Measurements from ENCODE around the gene SHISA9. TPM values are rescaled to one million over a fixed set of nuclear protein-coding genes. Genes with fewer than 3 reads are reported as not detected.

Gene SHISA9
- total RNA-seq, 4 donors from 2014 or later: 0.30 to 3.1 (median 0.66) TPM

DNA sequence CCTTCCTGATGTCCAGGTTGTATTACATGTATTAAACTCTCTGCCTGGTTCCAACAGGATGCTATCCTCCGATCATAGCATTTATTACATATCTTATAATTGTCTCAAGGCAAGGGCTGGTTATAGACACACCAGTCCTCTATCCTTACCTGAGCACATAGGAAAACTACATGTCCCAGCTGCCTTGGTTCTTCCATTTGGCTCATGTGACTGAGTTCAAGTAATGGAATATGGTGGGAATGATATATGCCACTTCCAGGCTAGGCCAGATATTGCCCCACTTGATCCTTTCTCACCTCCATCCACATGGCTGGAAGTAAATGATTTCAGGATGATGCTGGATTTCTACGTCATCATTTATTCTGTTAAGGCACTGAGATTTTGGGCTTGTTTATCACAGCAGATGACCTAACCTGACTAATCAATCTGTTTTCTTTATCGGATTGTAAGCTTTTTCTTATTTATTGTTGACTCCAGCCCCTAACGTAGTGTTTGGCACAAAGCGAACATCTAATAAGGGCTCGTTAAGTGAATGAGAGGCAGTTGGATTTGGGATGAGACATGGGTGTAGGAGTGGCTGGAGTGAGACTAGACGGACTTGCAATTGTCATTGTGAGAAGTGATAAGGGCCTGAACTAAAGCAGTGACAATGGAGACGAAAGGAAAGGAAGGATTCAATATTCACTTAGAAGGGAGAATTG, 8.2 kb upstream of the SHISA9 start:
- TF ChIP-seq, protein P1, sequence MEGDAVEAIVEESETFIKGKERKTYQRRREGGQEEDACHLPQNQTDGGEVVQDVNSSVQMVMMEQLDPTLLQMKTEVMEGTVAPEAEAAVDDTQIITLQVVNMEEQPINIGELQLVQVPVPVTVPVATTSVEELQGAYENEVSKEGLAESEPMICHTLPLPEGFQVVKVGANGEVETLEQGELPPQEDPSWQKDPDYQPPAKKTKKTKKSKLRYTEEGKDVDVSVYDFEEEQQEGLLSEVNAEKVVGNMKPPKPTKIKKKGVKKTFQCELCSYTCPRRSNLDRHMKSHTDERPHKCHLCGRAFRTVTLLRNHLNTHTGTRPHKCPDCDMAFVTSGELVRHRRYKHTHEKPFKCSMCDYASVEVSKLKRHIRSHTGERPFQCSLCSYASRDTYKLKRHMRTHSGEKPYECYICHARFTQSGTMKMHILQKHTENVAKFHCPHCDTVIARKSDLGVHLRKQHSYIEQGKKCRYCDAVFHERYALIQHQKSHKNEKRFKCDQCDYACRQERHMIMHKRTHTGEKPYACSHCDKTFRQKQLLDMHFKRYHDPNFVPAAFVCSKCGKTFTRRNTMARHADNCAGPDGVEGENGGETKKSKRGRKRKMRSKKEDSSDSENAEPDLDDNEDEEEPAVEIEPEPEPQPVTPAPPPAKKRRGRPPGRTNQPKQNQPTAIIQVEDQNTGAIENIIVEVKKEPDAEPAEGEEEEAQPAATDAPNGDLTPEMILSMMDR (IDR thresholded peaks at IDR 0.05): no peak
- TF ChIP-seq POLR2A (IDR thresholded peaks at IDR 0.05): no peak
- H3K4me3 ChIP-seq (ENCODE audit: low read depth, poor library complexity, severe bottlenecking): no peak overlapping the region
- intact Hi-C loops (cut with DNase I; ENCODE audit: low total_unique reads): no loop called here
- no peak for DNase-seq (ENCODE audit: low spot score in 2 of 2)
- WGBS, 2 donors: 81 to 89% methylated on average over 8 of the region's 8 CpGs

DNA sequence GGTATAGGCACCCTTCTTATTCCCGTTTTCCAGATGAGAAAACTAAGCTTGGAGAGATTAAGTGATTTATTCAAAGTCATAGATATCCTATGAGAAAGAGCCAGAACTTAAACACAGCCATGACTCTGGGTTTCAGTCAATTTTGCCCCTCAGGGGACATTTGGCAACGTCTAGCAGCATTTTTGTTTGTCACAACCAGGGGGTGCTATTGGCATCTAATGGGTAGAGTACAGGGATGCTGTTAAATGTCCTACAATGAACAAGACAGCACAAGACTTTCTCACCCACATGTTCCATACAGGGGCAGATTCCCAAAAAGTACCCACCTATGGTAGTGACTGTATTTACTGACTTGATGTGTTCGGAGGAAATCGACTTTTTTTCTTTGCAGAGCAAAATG, 4.8 kb upstream of the SHISA9 start:
- DNase-seq (ENCODE audit: low spot score in 2 of 2): no peak
- TF ChIP-seq POLR2A (IDR thresholded peaks at IDR 0.05): no peak
- TF ChIP-seq, protein P1 (IDR thresholded peaks at IDR 0.05): no peak
- WGBS, 2 donors: 29 to 49% methylated on average over 4 of the region's 4 CpGs
- no peak overlapping the region for H3K4me3 ChIP-seq (ENCODE audit: low read depth, poor library complexity, severe bottlenecking)
- intact Hi-C loops (cut with DNase I; ENCODE audit: low total_unique reads): no loop called here

DNA sequence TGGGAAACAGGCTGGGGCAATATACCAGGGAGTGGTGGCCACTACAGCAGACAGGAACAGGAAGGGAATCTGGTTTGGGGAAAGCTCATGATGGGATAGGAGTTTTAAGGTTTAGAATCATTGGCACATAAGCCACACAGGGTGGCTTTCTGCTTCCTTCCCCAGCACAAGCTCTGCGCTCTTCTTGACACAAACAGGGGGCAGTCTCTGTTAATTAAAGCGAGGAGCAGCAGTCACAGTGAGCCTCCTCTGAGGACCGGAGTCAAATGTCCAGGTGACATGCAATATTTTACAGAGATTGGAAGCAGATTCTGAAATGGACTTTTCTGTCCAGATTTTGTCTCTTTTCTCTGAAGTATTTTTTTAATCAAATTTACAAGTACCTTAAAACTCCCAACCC, 2.8 kb upstream of the SHISA9 start:
- TF ChIP-seq, protein P1 (IDR thresholded peaks at IDR 0.05): no peak
- TF ChIP-seq POLR2A (IDR thresholded peaks at IDR 0.05): no peak
- no peak overlapping the region for H3K4me3 ChIP-seq (ENCODE audit: low read depth, poor library complexity, severe bottlenecking)
- intact Hi-C loops (cut with DNase I; ENCODE audit: low total_unique reads): no loop called here
- 28 to 43% methylated on average over 3 of the region's 3 CpGs for WGBS, 2 donors
- DNase-seq (ENCODE audit: low spot score in 2 of 2): no peak

DNA sequence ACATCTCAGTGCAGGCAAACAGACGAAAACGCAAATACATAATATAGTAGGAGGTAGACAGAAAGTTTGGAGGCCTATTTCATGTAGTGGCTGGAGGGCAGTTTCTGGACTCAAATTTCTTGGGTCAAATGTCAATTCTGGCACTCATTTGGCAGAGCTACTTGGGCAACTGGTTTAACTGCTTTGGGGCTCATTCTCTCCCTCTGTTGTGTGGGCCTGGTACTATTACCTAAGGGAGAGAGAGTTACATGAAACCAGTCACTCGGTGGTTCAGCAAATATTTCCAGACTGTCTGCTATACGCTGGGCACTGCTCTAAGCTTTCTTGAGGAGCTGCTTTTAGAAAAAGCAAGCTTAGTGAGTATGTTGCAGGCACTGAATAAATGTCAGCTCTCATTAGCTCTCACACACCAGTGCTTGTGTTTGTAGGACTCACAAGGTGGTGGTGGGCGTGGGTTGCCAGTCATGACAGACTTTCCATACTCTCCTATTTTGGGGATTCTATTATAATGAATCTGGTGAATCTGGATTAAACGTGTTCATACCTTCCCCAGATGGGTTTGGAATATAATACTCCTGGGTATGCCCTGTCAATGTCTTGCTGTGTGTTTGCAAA, 1.8 kb upstream of the SHISA9 start:
- TF ChIP-seq, protein P1 (IDR thresholded peaks at IDR 0.05): no peak
- no peak for TF ChIP-seq POLR2A (IDR thresholded peaks at IDR 0.05)
- H3K4me3 ChIP-seq (ENCODE audit: low read depth, poor library complexity, severe bottlenecking): no peak overlapping the region
- intact Hi-C loops (cut with DNase I; ENCODE audit: low total_unique reads): no loop called here
- 41 to 56% methylated on average over 6 of the region's 6 CpGs for WGBS, 2 donors
- no peak for DNase-seq (ENCODE audit: low spot score in 2 of 2)

DNA sequence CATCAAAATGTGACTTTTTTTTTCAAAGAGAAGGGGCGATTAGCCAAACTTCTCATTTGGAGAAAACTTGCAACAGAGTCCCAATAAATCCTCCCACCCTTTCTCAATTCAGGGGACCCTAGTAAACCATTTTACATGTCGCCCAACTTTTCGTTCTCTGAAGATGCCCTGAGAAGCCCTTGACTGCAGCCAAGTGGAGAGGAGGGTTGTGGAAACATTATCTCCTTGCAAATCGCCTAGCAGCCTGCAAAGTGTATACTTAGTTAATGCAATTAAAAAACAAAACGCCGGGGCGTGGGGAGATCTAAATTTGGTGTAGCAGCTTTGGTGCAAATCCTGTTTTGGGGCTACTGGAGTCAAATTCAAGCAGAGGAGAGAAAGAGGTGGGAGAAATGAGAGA, 1.2 kb upstream of the SHISA9 start:
- intact Hi-C loops (cut with DNase I; ENCODE audit: low total_unique reads): no loop called here
- TF ChIP-seq, protein P1 (IDR thresholded peaks at IDR 0.05): no peak
- no peak for TF ChIP-seq POLR2A (IDR thresholded peaks at IDR 0.05)
- WGBS, 2 donors: 16 to 22% methylated on average over 7 of the region's 7 CpGs
- DNase-seq (ENCODE audit: low spot score in 2 of 2): no peak
- H3K4me3 ChIP-seq (ENCODE audit: low read depth, poor library complexity, severe bottlenecking): no peak overlapping the region
